Loucy (cell line): ENCODE data around the gene ZNF398.

Source experiments
- H2AFZ ChIP-seq: fragments of 200-600 bp; sonication (generic); 2 replicates; pipeline ENCODE4 v1.6.0; 2016; ENCODE audit warnings: antibody characterized with exemption, mild to moderate bottlenecking, low read length, moderate library complexity
- H3F3A ChIP-seq: fragments of 200-600 bp; 2 replicates; pipeline ENCODE4 v1.6.0; 2016; ENCODE audit warnings: antibody characterized with exemption, low read depth, mild to moderate bottlenecking
- H3K27me3 ChIP-seq: fragments of 200-600 bp; sonication (generic); 2 replicates; pipeline ENCODE4 v1.6.1; 2014; ENCODE audit warnings: low read length, mild to moderate bottlenecking; ENCODE audit not compliant: insufficient read depth, poor library complexity, severe bottlenecking
- H3K36me3 ChIP-seq: fragments of 200-600 bp; sonication (generic); 2 replicates; pipeline ENCODE4 v1.6.1; 2016; ENCODE audit warnings: low read length; ENCODE audit not compliant: insufficient read depth
- H3K4me1 ChIP-seq: fragments of 200-600 bp; sonication (generic); 2 replicates; pipeline ENCODE4 v1.5.1; 2014; ENCODE audit warnings: low read length, mild to moderate bottlenecking; ENCODE audit not compliant: insufficient read depth, poor library complexity, severe bottlenecking
- H3K4me2 ChIP-seq: fragments of 200-600 bp; sonication (generic); 2 replicates; pipeline ENCODE4 v1.6.0; 2014; ENCODE audit warnings: antibody characterized with exemption, low read length, low read depth, mild to moderate bottlenecking; ENCODE audit not compliant: poor library complexity, severe bottlenecking
- H3K4me3 ChIP-seq: fragments of 200-600 bp; sonication (generic); 2 replicates; pipeline ENCODE4 v1.5.1; 2014; ENCODE audit warnings: low read length, mild to moderate bottlenecking, mixed read lengths; ENCODE audit not compliant: poor library complexity, severe bottlenecking
- H3K79me2 ChIP-seq: fragments of 200-600 bp; sonication (generic); 2 replicates; pipeline ENCODE4 v1.6.1; 2014; ENCODE audit warnings: low read length; ENCODE audit not compliant: insufficient read depth
- H3K9ac ChIP-seq: fragments of 200-600 bp; sonication (generic); 2 replicates; pipeline ENCODE4 v1.6.0; 2014; ENCODE audit warnings: mild to moderate bottlenecking, low read depth, low read length, moderate library complexity; ENCODE audit not compliant: poor library complexity, severe bottlenecking
- H3K9me2 ChIP-seq: fragments of 200-600 bp; sonication (generic); replicated peaks from 2 replicates; pipeline ENCODE4 v1.6.1; 2016; ENCODE audit warnings: low read depth, low read length, mixed read lengths
- H3K9me3 ChIP-seq: fragments of 200-600 bp; sonication (generic); 2 replicates; pipeline ENCODE4 v1.6.1; 2014; ENCODE audit warnings: mild to moderate bottlenecking, antibody characterized with exemption, low read length, low read depth; ENCODE audit not compliant: insufficient read depth
- H4K20me1 ChIP-seq: fragments of 200-600 bp; sonication (generic); 2 replicates; pipeline ENCODE4 v1.6.0; 2014; ENCODE audit warnings: antibody characterized with exemption, low read length, mild to moderate bottlenecking; ENCODE audit not compliant: insufficient read depth, poor library complexity, severe bottlenecking
- EZH2phosphoT487 ChIP-seq: fragments of 200-600 bp; IDR thresholded peaks from 2 replicates; pipeline ENCODE4 v1.6.1; 2018; ENCODE audit warnings: antibody characterized with exemption, mild to moderate bottlenecking, moderate library complexity, borderline replicate concordance
- TF ChIP-seq, protein P1 (sequence below): fragments of 200-600 bp; sonication (generic); conservative IDR thresholded peaks from 2 replicates; pipeline ENCODE4 v1.5.1; 2014; ENCODE audit warnings: mild to moderate bottlenecking, antibody characterized with exemption, low read length

ZNF398 gene

DNA sequence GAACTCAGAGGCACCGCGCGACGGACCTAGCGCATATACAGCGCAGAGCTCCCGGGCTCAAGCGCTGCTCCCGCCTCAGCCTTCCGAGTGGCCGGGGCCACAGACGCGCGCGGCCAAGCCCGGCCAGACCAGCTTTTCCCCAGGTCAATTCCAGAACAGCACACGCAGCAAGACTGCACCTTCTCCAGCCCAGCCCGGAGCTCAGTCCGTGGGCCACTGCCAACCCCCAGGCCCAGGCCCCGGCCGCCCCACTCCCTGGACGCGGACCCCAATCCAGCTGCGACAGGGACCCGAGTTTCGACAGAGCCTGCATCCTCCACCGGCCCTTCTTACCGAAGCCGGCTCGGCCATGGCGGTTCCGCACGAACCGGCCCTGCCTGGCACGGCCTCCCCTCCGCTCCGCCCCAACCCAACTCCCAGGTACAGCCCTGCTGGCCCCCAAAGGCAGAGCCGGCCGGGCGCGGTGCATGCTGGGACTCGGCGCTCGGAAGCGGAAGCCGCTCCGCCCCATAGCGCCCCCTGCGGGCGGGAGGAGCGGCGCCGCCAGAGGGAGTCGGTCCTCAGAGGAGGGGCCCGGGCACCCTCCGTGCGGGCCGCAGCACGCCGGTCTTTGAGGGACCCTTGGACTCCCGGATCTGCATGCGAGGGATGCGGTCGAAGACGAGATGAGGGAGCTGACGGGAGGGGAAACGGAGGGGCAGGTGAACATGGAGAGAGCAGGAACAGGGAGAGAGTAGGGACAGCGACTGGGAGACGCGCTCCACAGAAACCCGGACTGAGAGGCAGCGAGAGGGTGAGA, 21.2 kb upstream of the ZNF398 start, which contains the start of gene ZNF425:
ZNF425 (minus strand) TSS at position 462 of the 799 bp plus-strand sequence; CDS start at position 351, 111 bp downstream.
- no peaks in the 10 kb centered on the region for H4K20me1 ChIP-seq
- no peaks in the 10 kb centered on the region for H3F3A ChIP-seq
- peaks cover 10% of the 10 kb centered on the region for H3K9me3 ChIP-seq
- no peaks in the 10 kb centered on the region for H3K27me3 ChIP-seq
- peak within 1 kb of the TSS; percentile 99 for H3K4me2 ChIP-seq
- peaks cover 36% of the 10 kb centered on the region for H3K79me2 ChIP-seq
- H3K4me3 ChIP-seq = peak within 1 kb of the TSS; percentile 99
- no peaks in the 10 kb centered on the region for H3K9me2 ChIP-seq
- peak within 1 kb of the TSS; percentile 94 for H2AFZ ChIP-seq
- peaks cover 11% of the 10 kb centered on the region for H3K36me3 ChIP-seq
- peak within 1 kb of the TSS; percentile 100 for H3K9ac ChIP-seq
- H3K4me1 ChIP-seq = peaks cover 18% of the 10 kb centered on the region
- TF ChIP-seq, protein P1, sequence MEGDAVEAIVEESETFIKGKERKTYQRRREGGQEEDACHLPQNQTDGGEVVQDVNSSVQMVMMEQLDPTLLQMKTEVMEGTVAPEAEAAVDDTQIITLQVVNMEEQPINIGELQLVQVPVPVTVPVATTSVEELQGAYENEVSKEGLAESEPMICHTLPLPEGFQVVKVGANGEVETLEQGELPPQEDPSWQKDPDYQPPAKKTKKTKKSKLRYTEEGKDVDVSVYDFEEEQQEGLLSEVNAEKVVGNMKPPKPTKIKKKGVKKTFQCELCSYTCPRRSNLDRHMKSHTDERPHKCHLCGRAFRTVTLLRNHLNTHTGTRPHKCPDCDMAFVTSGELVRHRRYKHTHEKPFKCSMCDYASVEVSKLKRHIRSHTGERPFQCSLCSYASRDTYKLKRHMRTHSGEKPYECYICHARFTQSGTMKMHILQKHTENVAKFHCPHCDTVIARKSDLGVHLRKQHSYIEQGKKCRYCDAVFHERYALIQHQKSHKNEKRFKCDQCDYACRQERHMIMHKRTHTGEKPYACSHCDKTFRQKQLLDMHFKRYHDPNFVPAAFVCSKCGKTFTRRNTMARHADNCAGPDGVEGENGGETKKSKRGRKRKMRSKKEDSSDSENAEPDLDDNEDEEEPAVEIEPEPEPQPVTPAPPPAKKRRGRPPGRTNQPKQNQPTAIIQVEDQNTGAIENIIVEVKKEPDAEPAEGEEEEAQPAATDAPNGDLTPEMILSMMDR = peak; percentile 69
- TF ChIP-seq EZH2phosphoT487 = no peak

DNA sequence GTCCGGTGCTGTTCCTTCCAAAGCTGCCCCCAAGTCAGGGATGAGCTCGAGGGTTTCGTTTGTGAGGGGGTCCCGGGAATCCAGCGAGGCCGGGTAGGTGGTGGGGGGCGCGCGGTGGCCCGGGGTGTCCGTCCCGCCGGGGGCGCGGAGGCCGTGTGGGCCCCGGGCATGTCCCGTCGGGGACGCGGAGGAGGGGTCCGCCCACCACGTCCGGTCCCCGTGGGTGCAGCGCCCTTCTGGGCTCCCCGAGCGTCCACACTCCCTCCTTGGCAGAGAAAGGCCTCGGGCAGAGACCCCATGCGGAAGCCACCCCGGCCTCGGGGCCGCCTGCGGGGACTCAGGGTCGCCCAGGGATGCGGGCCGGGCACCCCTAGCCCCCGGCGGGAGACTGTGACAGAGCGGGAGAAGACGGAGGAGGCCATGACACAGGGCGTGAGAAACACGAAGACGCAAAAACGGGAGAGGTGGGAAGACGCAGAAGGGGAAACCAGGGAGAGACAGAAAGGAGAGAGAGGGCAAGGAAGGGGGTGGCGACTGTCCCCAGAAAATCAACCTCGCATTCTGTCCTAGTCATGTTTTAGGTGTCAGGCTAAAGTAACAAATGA, 20.5 kb upstream of the ZNF398 start:
- Histone ChIP-seq H3K36me3 (peaks cover 18% of the 10 kb centered on the region), H4K20me1 (no peaks in the 10 kb centered on the region), H3K79me2 (peaks cover 36% of the 10 kb centered on the region)

DNA sequence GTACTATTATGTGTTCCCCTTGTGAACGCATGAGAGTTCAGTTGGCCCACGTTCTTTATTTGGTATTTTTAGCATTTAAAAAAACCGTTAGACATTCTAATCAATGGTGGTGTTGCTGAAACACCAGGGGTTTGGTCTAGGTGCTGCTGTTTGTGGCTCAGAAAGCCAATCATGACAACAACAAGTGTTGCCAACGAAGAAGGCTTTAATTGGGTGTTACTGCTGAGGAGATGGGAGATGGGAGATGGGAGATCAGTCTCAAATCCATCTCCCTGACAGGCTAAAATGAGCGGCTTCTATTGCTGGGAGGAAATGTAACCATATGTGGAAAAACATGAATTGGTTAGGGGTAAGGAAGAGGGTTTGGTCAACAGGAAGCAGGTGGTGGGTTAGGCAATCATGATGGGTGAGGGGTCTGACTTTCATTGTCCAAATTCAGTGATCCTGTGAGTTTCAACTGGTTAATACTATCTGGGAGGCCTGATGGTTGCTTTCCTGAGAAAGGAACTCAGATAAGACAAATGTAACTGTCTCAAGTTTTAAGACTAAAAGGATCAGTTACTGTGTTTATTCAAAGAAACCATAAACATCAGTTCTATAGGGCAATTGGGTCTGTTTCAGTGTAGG, 16.6 kb upstream of the ZNF398 start:
- Histone ChIP-seq H3K9ac (no peak overlapping the region), H3K9me3 (peaks cover 13% of the 10 kb centered on the region), H3K36me3 (peaks cover 21% of the 10 kb centered on the region), H3K4me3 (no peak overlapping the region), H3K4me1 (peaks cover 9% of the 10 kb centered on the region), H3K4me2 (no peak overlapping the region), H4K20me1 (no peaks in the 10 kb centered on the region), H2AFZ (no peak overlapping the region), H3K27me3 (no peaks in the 10 kb centered on the region), H3F3A (no peaks in the 10 kb centered on the region), H3K9me2 (no peaks in the 10 kb centered on the region), H3K79me2 (peaks cover 21% of the 10 kb centered on the region)
- TF ChIP-seq, protein P1 = no peak
- no peak for TF ChIP-seq EZH2phosphoT487

More for the DNA sequence above, 20.5 kb upstream of the ZNF398 start:
- no peaks in the 10 kb centered on the region for H3F3A ChIP-seq
- peak overlapping the region; percentile 99 for H3K4me3 ChIP-seq
- H3K4me2 ChIP-seq = peak overlapping the region; percentile 94
- no peak for TF ChIP-seq EZH2phosphoT487
- TF ChIP-seq, protein P1 = no peak
- H3K9me2 ChIP-seq = no peaks in the 10 kb centered on the region
- peaks cover 18% of the 10 kb centered on the region for H3K4me1 ChIP-seq
- H3K9ac ChIP-seq = peak overlapping the region; percentile 100
- H2AFZ ChIP-seq = peak overlapping the region; percentile 94
- no peaks in the 10 kb centered on the region for H3K27me3 ChIP-seq
- H3K9me3 ChIP-seq = peaks cover 13% of the 10 kb centered on the region
